A549 (cell line): ENCODE results near the gene ALOX15. TPM values are rescaled to one million over a fixed set of nuclear protein-coding genes. Genes with fewer than 3 reads are reported as not detected.
A peak's percentile ranks its signal among the peaks of the same experiment; 100 is the strongest.

Source experiments
- ATAC-seq, 2 experiments: fragments of 200-7000 bp in 1 of 2; fragments of >200 bp in 1 of 2; cut with Nextera tagmentation in 1 of 2; cut with Tn5 transposase in 1 of 2; 3 replicates each; pipeline versions ENCODE4 v1.8.0 to v1.9.1; 2018 to 2020; ENCODE audit warnings: mild to moderate bottlenecking in 1 of 2, moderate library complexity in 1 of 2
- CTCF ChIA-PET: fragments of 300-600 bp; sonication (Branson Sonifier 250); formaldehyde crosslinking; extraction: SDS; loops from one replicate; lab custom pipeline; 2021; ENCODE audit warnings: antibody characterized with exemption, inconsistent platforms; lab: Yijun Ruan, JAX
- POLR2A ChIA-PET: fragments of 350-600 bp; formaldehyde crosslinking; extraction: SDS; loops from one replicate; lab custom pipeline; 2021; ENCODE audit warnings: antibody characterized with exemption, inconsistent platforms; lab: Yijun Ruan, JAX
- DNase-seq, 2 experiments: peaks; one replicate each; pipeline versions ENCODE4 v3.0.0 to v3.0.0-alpha.2; 2011 to 2016; ENCODE audit warnings: low read depth in 1 of 2, low spot score in 1 of 2
- FAIRE-seq: peaks from 2 replicates; lab custom pipeline; 2011; peaks lifted over from hg19 to GRCh38; lab: Jason Lieb, UNC
- H3K27ac ChIP-seq, 2 experiments: fragments of >200 bp; sonication (Bioruptor Twin); formaldehyde crosslinking; 3 replicates each; pipeline ENCODE4 v1.5.1; 2016 to 2017
- H3K4me1 ChIP-seq: fragments of >200 bp; sonication (Bioruptor Twin); formaldehyde crosslinking; 3 replicates; pipeline ENCODE4 v1.6.1; 2016
- H3K4me2 ChIP-seq: fragments of >200 bp; sonication (Bioruptor Twin); formaldehyde crosslinking; 3 replicates; pipeline ENCODE4 v1.6.1; 2016
- H3K4me3 ChIP-seq: fragments of >200 bp; sonication (Bioruptor Twin); formaldehyde crosslinking; 3 replicates; pipeline ENCODE4 v1.5.1; 2016
- H3K9me3 ChIP-seq: fragments of >200 bp; sonication (Bioruptor Twin); formaldehyde crosslinking; 3 replicates; pipeline ENCODE4 v1.6.1; 2016
- CBX2 ChIP-seq: fragments of 200-600 bp; sonication (generic); IDR thresholded peaks from 2 replicates; pipeline ENCODE4 v1.6.1; 2016; ENCODE audit warnings: low read depth, mild to moderate bottlenecking, borderline replicate concordance
- CBX8 ChIP-seq: fragments of 200-600 bp; sonication (generic); IDR thresholded peaks from 2 replicates; pipeline ENCODE4 v1.6.1; 2016
- ELK1 ChIP-seq: fragments of 150-350 bp; IDR thresholded peaks from 2 replicates; pipeline ENCODE4 v1.6.1; 2014; ENCODE audit warnings: low read depth, mild to moderate bottlenecking, low read length
- EP300 ChIP-seq, 2 experiments: fragments of >200 bp; sonication (Bioruptor Twin); formaldehyde crosslinking; IDR thresholded peaks; 2 replicates in 1 of 2; 3 replicates in 1 of 2; pipeline ENCODE4 v1.6.1; 2016 to 2017
- FOSL2 ChIP-seq, 2 experiments: fragments of 450-650 bp in 1 of 2; fragments of >200 bp in 1 of 2; sonication (Bioruptor Twin) in 1 of 2; formaldehyde crosslinking; IDR thresholded peaks; 2 replicates each; pipeline versions ENCODE4 v1.5.0 to v1.6.1; 2016 to 2020; ENCODE audit warnings: mild to moderate bottlenecking in 1 of 2, moderate library complexity in 1 of 2
- FOXS1 ChIP-seq: fragments of 250-450 bp; sonication (Bioruptor Pico); IDR thresholded peaks from 2 replicates; pipeline ENCODE4 v1.5.0; 2020; ENCODE audit warnings: mild to moderate bottlenecking, moderate library complexity
- HDAC2 ChIP-seq: fragments of 200-600 bp; sonication (generic); IDR thresholded peaks from 2 replicates; pipeline ENCODE4 v1.6.1; 2016
- HOXA7 ChIP-seq: fragments of 250-450 bp; sonication (Bioruptor Pico); IDR thresholded peaks from 2 replicates; pipeline ENCODE4 v1.5.0; 2020; ENCODE audit warnings: mild to moderate bottlenecking, moderate library complexity
- JUN ChIP-seq, 2 experiments: fragments of >200 bp; sonication (Bioruptor Twin); formaldehyde crosslinking; IDR thresholded peaks; 2 replicates in 1 of 2; 3 replicates in 1 of 2; pipeline ENCODE4 v1.6.1; 2016 to 2017
- MYC ChIP-seq: IDR thresholded peaks from 2 replicates; pipeline ENCODE4 v1.6.1; 2012; ENCODE audit warnings: mild to moderate bottlenecking, inconsistent platforms, low read length, improper control_type of control experiment, borderline replicate concordance
- NFE2L2 ChIP-seq: fragments of 150-350 bp; conservative IDR thresholded peaks from 2 replicates; pipeline ENCODE4 v1.6.1; 2014; ENCODE audit warnings: low read length
- NPAS2 ChIP-seq: fragments of 250-450 bp; sonication (Bioruptor Pico); IDR thresholded peaks from 2 replicates; pipeline ENCODE4 v1.8.0; 2022; ENCODE audit warnings: mild to moderate bottlenecking, moderate library complexity, borderline replicate concordance
- NR3C1 ChIP-seq: fragments of >200 bp; sonication (Bioruptor Twin); formaldehyde crosslinking; IDR thresholded peaks from 3 replicates; pipeline ENCODE4 v1.6.1; 2017
- RAD21 ChIP-seq, 2 experiments: fragments of >200 bp in 1 of 2; sonication (Bioruptor Twin) in 1 of 2; formaldehyde crosslinking in 1 of 2; IDR thresholded peaks in 1 of 2; conservative IDR thresholded peaks in 1 of 2; 2 replicates in 1 of 2; 3 replicates in 1 of 2; pipeline ENCODE4 v1.6.1; 2012 to 2018; ENCODE audit warnings: inconsistent platforms in 1 of 2
- REST ChIP-seq: fragments of 200-600 bp; sonication (generic); IDR thresholded peaks from 2 replicates; pipeline ENCODE4 v1.6.1; 2016; ENCODE audit warnings: antibody characterized with exemption, mild to moderate bottlenecking, moderate library complexity
- RFX5 ChIP-seq: fragments of 450-650 bp; IDR thresholded peaks from 2 replicates; pipeline ENCODE4 v1.7.1; 2014; ENCODE audit warnings: antibody characterized with exemption, mild to moderate bottlenecking, moderate library complexity
- SMC3 ChIP-seq: fragments of >200 bp; sonication (Bioruptor Twin); formaldehyde crosslinking; IDR thresholded peaks from 3 replicates; pipeline ENCODE4 v1.6.1; 2018; ENCODE audit warnings: inconsistent platforms
- TFCP2L1 ChIP-seq: fragments of 250-450 bp; sonication (Bioruptor Pico); IDR thresholded peaks from 2 replicates; pipeline ENCODE4 v1.5.0; 2021; ENCODE audit warnings: mild to moderate bottlenecking
- USF2 ChIP-seq: fragments of 450-650 bp; IDR thresholded peaks from 2 replicates; pipeline ENCODE4 v1.6.1; 2014; ENCODE audit warnings: antibody characterized with exemption
- ZC3H11A ChIP-seq: fragments of 450-650 bp; IDR thresholded peaks from 2 replicates; pipeline ENCODE4 v1.6.1; 2014; ENCODE audit warnings: antibody characterized with exemption, mild to moderate bottlenecking
- ZNF302 ChIP-seq: fragments of 250-450 bp; sonication (Bioruptor Pico); IDR thresholded peaks from 2 replicates; pipeline ENCODE4 v1.9.0; 2021; ENCODE audit warnings: inconsistent platforms, mild to moderate bottlenecking, moderate library complexity
- WGBS: methylation state at CpG from one replicate; pipeline ENCODE4 v1.1.6; 2017; ENCODE audit errors: missing lambda C conversion rate; 5-methylcytosine and 5-hydroxymethylcytosine counted together
- polyA plus RNA-seq, 4 experiments: library from polyadenylated mRNA; depleted of rRNA in 3 of 4; stranded (reverse); fragments of >200 nt; fragmentation: RNase III in 1 of 4; extraction: RNeasy Plus Mini Kit Qiagen cat#74134 plus additional on column Dnase treatment in 1 of 4; gene quantifications; 2 replicates in 3 of 4; 3 replicates in 1 of 4; pipeline ENCODE4 v1.2.3, GENCODE V29; 2011 to 2017
- TF ChIP-seq, protein P1 (sequence below): fragments of 250-450 bp; sonication (Bioruptor Pico); IDR thresholded peaks from 2 replicates; pipeline ENCODE4 v1.5.0; 2021; ENCODE audit warnings: mild to moderate bottlenecking, moderate library complexity, borderline replicate concordance
- TF ChIP-seq, protein P2 (sequence below): fragments of >200 bp; sonication (Bioruptor Twin); formaldehyde crosslinking; IDR thresholded peaks from 3 replicates; pipeline ENCODE4 v1.6.1; 2016

The ALOX15 gene
- polyA plus RNA-seq, 2 of the 4 experiments (the other 2 are of a cell fraction) = 0.08 to 0.12 TPM

DNA sequence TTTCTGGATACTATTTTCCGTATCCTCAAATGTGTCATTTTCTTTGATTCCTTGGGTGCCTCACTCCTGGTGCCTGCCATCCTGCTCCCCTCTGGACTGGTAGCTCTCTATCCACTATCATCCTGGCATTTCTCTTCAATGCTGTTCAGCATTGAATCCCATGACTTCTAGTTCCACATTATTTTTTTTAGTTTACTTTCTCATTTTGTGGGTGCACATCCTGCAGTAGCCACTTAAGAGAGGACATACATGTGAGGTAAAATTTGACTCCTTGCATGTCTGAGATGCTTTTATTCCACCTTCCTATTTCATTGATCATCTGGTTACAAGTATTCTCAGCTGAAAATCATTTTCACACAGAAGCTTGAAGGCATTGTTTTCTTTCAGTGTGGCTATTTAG lies 19.1 kb downstream of the ALOX15 start (continued):
- no peak for TF ChIP-seq HOXA7 (CRISPR knock-in tag)
- no peak for TF ChIP-seq RFX5
- no peak for TF ChIP-seq NFE2L2
- no peak for TF ChIP-seq RAD21 (conservative IDR thresholded peaks at IDR 0.05 in 1 of 2, IDR thresholded peaks at IDR 0.05 in 1 of 2)
- TF ChIP-seq, protein P1, sequence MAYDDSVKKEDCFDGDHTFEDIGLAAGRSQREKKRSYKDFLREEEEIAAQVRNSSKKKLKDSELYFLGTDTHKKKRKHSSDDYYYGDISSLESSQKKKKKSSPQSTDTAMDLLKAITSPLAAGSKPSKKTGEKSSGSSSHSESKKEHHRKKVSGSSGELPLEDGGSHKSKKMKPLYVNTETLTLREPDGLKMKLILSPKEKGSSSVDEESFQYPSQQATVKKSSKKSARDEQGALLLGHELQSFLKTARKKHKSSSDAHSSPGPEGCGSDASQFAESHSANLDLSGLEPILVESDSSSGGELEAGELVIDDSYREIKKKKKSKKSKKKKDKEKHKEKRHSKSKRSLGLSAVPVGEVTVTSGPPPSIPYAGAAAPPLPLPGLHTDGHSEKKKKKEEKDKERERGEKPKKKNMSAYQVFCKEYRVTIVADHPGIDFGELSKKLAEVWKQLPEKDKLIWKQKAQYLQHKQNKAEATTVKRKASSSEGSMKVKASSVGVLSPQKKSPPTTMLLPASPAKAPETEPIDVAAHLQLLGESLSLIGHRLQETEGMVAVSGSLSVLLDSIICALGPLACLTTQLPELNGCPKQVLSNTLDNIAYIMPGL = no peak
- TF ChIP-seq CBX8 = no peak
- no peak for TF ChIP-seq TFCP2L1 (CRISPR knock-in tag)
- TF ChIP-seq NR3C1 = no peak
- TF ChIP-seq FOXS1 = no peak
- TF ChIP-seq NPAS2 (CRISPR knock-in tag) = no peak

DNA sequence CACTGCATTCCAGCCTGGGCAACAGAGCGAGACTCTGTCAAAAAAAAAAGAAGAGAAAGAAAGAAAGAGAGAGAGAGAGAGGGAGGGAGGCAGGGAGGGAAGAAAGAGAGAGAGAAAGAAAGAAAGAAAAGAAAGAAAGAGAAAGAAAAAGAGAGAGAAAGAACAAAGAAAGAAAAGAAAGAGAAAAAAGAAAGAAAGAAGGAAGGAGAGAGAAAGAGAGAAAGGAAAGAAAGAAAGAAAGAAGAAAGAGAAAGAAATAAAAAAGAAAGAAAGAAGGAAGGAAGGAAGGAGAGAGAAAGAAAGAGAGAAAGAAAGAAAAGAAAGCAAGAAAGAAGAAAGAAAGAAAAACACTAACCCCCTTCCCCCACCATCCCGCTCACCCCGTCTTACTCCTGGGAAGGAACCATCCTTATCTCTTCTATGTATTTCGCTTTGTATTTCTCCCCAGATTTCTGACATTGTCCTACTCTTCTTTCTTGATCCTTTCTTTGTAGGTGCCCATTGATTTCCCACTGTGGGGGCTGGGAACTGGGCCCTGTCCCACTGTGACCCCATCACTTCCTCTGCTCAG lies 20.9 kb downstream of the ALOX15 start:
- POLR2A ChIA-PET = interaction anchor here (0.6 kb wide), 1 partner anchor 242 kb away, joined by 3 read pairs; no protein-coding TSS in a partner anchor
- H3K4me1 ChIP-seq = no peaks in the 10 kb centered on the region
- H3K27ac ChIP-seq = no peak overlapping the region
- TF ChIP-seq JUN (IDR thresholded peaks at IDR 0.05) = no peak
- TF ChIP-seq FOSL2 (IDR thresholded peaks at IDR 0.05) = no peak
- TF ChIP-seq FOSL2 (CRISPR knock-in tag; IDR thresholded peaks at IDR 0.05) = no peak
- no peak for TF ChIP-seq HOXA7 (CRISPR knock-in tag)
- no peak for TF ChIP-seq USF2
- TF ChIP-seq HDAC2 = no peak
- no peak for TF ChIP-seq ZNF302 (CRISPR knock-in tag)
- H3K4me3 ChIP-seq = no peak overlapping the region
- no peak overlapping the region for H3K4me2 ChIP-seq
- FAIRE-seq (no peak), ATAC-seq (no peak), DNase-seq (no peak)
- 74% methylated on average over 4 of the region's 4 CpGs for WGBS
- peaks cover 14% of the 10 kb centered on the region for H3K9me3 ChIP-seq
- CTCF ChIA-PET = interaction anchor here (3.1 to 7.2 kb wide), 3 partner anchors 21 to 54 kb away, joined by 17 to 238 read pairs (median 58); no protein-coding TSS in a partner anchor

GRCh38 chr17:4617590-4618351 lies 23.7 kb downstream of the ALOX15 start:
- 54% methylated on average over 15 of the region's 15 CpGs for WGBS
- CTCF ChIA-PET = interaction anchor here (1.0 to 4.1 kb wide), 4 partner anchors 8 to 51 kb away, joined by 3 to 25 read pairs (median 10); no protein-coding TSS in a partner anchor
- no peak for FAIRE-seq

More at GRCh38 chr17:4617590-4618351, 23.7 kb downstream of the ALOX15 start:
- Histone ChIP-seq H3K27ac (no peak overlapping the region), H3K4me3 (no peak overlapping the region), H3K9me3 (peaks cover 14% of the 10 kb centered on the region), H3K4me1 (no peaks in the 10 kb centered on the region), H3K4me2 (no peak overlapping the region)
- ATAC-seq (peak; percentile 33 to 36; a peak in 2 of 6 replicates), DNase-seq (no peak)
- TF ChIP-seq, protein P2, sequence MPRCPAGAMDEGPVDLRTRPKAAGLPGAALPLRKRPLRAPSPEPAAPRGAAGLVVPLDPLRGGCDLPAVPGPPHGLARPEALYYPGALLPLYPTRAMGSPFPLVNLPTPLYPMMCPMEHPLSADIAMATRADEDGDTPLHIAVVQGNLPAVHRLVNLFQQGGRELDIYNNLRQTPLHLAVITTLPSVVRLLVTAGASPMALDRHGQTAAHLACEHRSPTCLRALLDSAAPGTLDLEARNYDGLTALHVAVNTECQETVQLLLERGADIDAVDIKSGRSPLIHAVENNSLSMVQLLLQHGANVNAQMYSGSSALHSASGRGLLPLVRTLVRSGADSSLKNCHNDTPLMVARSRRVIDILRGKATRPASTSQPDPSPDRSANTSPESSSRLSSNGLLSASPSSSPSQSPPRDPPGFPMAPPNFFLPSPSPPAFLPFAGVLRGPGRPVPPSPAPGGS = no peak
- TF ChIP-seq CBX2 = no peak
- no peak for TF ChIP-seq SMC3
- no peak for TF ChIP-seq ZC3H11A
- no peak for TF ChIP-seq MYC
- TF ChIP-seq REST = no peak
- TF ChIP-seq EP300 (IDR thresholded peaks at IDR 0.05) = no peak
- TF ChIP-seq ELK1 = no peak
- POLR2A ChIA-PET = no interaction called here
